Activated CD4-positive, alpha-beta T cell treated with anti-CD3 and anti-CD28 coated beads for 24 hours (primary cell): ENCODE measurements around the gene KIF1C.
"Not testable (repeated sequence)": the region's sequence is repeated elsewhere in the genome, so short reads cannot be mapped to it uniquely, and the experiment has no call there.

Experiments
- DNase-seq, 2 donors: peaks; one replicate each; pipeline ENCODE4 v3.0.0-alpha.2; 2020; ENCODE audit warnings: low read depth in 2 of 2

Gene KIF1C

GRCh38 chr17:5044630-5045029 is 46.9 kb downstream of the KIF1C start:
- no peak for DNase-seq

- no peak for DNase-seq
Observed at GRCh38 chr17:5045496-5045895, 47.7 kb downstream of the KIF1C start.

GRCh38 chr17:5047446-5047845 is 49.7 kb downstream of the KIF1C start:
- no peak for DNase-seq

- DNase-seq: peak in 1 of 2 donors; percentile 6
Observed at GRCh38 chr17:5049314-5049841, 51.6 kb downstream of the KIF1C start.

GRCh38 chr17:5050278-5050677 is 52.5 kb downstream of the KIF1C start:
- no peak for DNase-seq

GRCh38 chr17:5055543-5055942 is 57.8 kb downstream of the KIF1C start:
- DNase-seq: no peak

GRCh38 chr17:5065227-5065744 is 67.5 kb downstream of the KIF1C start:
- no peak for DNase-seq

- no peak for DNase-seq
Observed at GRCh38 chr17:5068236-5068635, 70.5 kb downstream of the KIF1C start.

GRCh38 chr17:5069724-5070123 is 72.0 kb downstream of the KIF1C start:
- DNase-seq: no peak

GRCh38 chr17:5075472-5075871 is 77.7 kb downstream of the KIF1C start:
- DNase-seq: not testable (repeated sequence)

- not testable (repeated sequence) for DNase-seq
Observed at GRCh38 chr17:5077275-5077674, 79.5 kb downstream of the KIF1C start.

- no peak for DNase-seq
Observed at GRCh38 chr17:5077781-5078105, 80.0 kb downstream of the KIF1C start.
